Activated T-helper 1 cell treated with anti-CD3 and anti-CD28 coated beads, Interleukin-12 subunit alpha, Interleukin-12 subunit beta, Interleukin-2, Interleukin-4 antibody, amounts not matched to agents 30 ng/mL and 10 ng/mL and 1 ng/mL, durations not matched to agents 14 hours and 24 hours and 36 hours (primary cell): ENCODE results near the gene MBLAC2. TPM values are rescaled to one million over a fixed set of nuclear protein-coding genes. Genes with fewer than 3 reads are reported as not detected.

Source experiments
- DNase-seq: peaks from one replicate; pipeline ENCODE4 v3.0.0; 2021; ENCODE audit warnings: low spot score
- H3K27ac Mint-ChIP-seq: one replicate; pipeline ENCODE4 v1.8.0; 2021; ENCODE audit warnings: mild to moderate bottlenecking, mixed read lengths
- H3K27me3 Mint-ChIP-seq: one replicate; pipeline ENCODE4 v1.8.0; 2022; ENCODE audit warnings: mild to moderate bottlenecking, moderate library complexity, mixed read lengths; ENCODE audit not compliant: insufficient read depth
- H3K36me3 Mint-ChIP-seq: one replicate; pipeline ENCODE4 v1.8.0; 2021; ENCODE audit warnings: low read depth, mixed read lengths
- H3K4me1 Mint-ChIP-seq: one replicate; pipeline ENCODE4 v1.8.0; 2021; ENCODE audit warnings: low read depth, mixed read lengths
- H3K4me3 Mint-ChIP-seq: one replicate; pipeline ENCODE4 v1.8.0; 2021; ENCODE audit warnings: mild to moderate bottlenecking, moderate library complexity, mixed read lengths
- H3K9me3 Mint-ChIP-seq: one replicate; pipeline ENCODE4 v1.8.0; 2021; ENCODE audit warnings: mixed read lengths
- intact Hi-C: fragments of 100-400 bp; cut with micrococcal nuclease; formaldehyde crosslinking; loops from one replicate; pipeline ENCODE4 v1.15.1; 2024
- total RNA-seq: library from RNA; stranded (reverse); gene quantifications from 2 replicates; pipeline ENCODE4 v1.2.3, GENCODE V29; 2022

The MBLAC2 gene
- total RNA-seq, 1 donor from 2014 or later = 5.0 TPM

GRCh38 chr5:90437663-90438062 is 36.9 kb downstream of the MBLAC2 start:
- Mint-ChIP-seq H3K27me3 (peaks cover 15% of the 10 kb centered on the region), H3K27ac (no peak overlapping the region), H3K4me1 (peaks cover 10% of the 10 kb centered on the region), H3K9me3 (no peaks in the 10 kb centered on the region), H3K4me3 (no peak overlapping the region), H3K36me3 (no peaks in the 10 kb centered on the region)
- DNase-seq = no peak
- intact Hi-C loops = no loop called here

- H3K36me3 Mint-ChIP-seq = no peaks in the 10 kb centered on the region
- DNase-seq = peak; percentile 10
- intact Hi-C loops = loop anchor here (5.0 kb wide), 2 partner anchors 167 to 1707 kb away; no protein-coding TSS in a partner anchor
- H3K27ac Mint-ChIP-seq = no peak overlapping the region
- H3K9me3 Mint-ChIP-seq = no peaks in the 10 kb centered on the region
- H3K4me1 Mint-ChIP-seq = no peaks in the 10 kb centered on the region
- H3K4me3 Mint-ChIP-seq = no peak overlapping the region
- H3K27me3 Mint-ChIP-seq = peaks cover 21% of the 10 kb centered on the region
These were observed 40.4 kb downstream of the MBLAC2 start for GRCh38 chr5:90434116-90434714.

- Mint-ChIP-seq H3K9me3 (no peaks in the 10 kb centered on the region), H3K27me3 (peaks cover 15% of the 10 kb centered on the region), H3K4me1 (no peaks in the 10 kb centered on the region), H3K27ac (no peak overlapping the region), H3K4me3 (no peak overlapping the region), H3K36me3 (no peaks in the 10 kb centered on the region)
- DNase-seq = no peak
- intact Hi-C loops = no loop called here
These were observed 50.3 kb downstream of the MBLAC2 start for GRCh38 chr5:90424245-90424644.

GRCh38 chr5:90421136-90421535 is 53.4 kb downstream of the MBLAC2 start:
- intact Hi-C loops = no loop called here
- Mint-ChIP-seq H3K9me3 (no peaks in the 10 kb centered on the region), H3K27ac (no peak overlapping the region), H3K27me3 (peaks cover 24% of the 10 kb centered on the region), H3K36me3 (no peaks in the 10 kb centered on the region), H3K4me1 (no peaks in the 10 kb centered on the region), H3K4me3 (no peak overlapping the region)
- DNase-seq = no peak

GRCh38 chr5:90418214-90418613 is 56.4 kb downstream of the MBLAC2 start:
- no peak for DNase-seq
- intact Hi-C loops = no loop called here
- no peaks in the 10 kb centered on the region for H3K36me3 Mint-ChIP-seq
- H3K27me3 Mint-ChIP-seq = peaks cover 27% of the 10 kb centered on the region
- H3K9me3 Mint-ChIP-seq = no peaks in the 10 kb centered on the region
- H3K4me1 Mint-ChIP-seq = no peaks in the 10 kb centered on the region
- no peak overlapping the region for H3K27ac Mint-ChIP-seq
- H3K4me3 Mint-ChIP-seq = no peak overlapping the region

- Mint-ChIP-seq H3K36me3 (peaks cover under 1% of the 10 kb centered on the region), H3K27me3 (peaks cover 3% of the 10 kb centered on the region), H3K4me3 (no peak overlapping the region), H3K4me1 (peaks cover 21% of the 10 kb centered on the region), H3K9me3 (no peaks in the 10 kb centered on the region), H3K27ac (no peak overlapping the region)
- intact Hi-C loops = loop anchor here (1.0 kb wide), 1 partner anchor 64 kb away; the partner anchor contains the start of genes MBLAC2 and POLR3G
- no peak for DNase-seq
These were observed 64.3 kb downstream of the MBLAC2 start for GRCh38 chr5:90410178-90410762.

- H3K27ac Mint-ChIP-seq = no peak within 1 kb of the TSS
- peak; percentile 86 for DNase-seq
- no peak within 1 kb of the TSS for H3K4me3 Mint-ChIP-seq
- intact Hi-C loops = loop anchor here (1.0 to 5.0 kb wide), 5 partner anchors 30 to 873 kb away; partner anchors contain the start of genes LYSMD3, MBLAC2 and POLR3G
- H3K27me3 Mint-ChIP-seq = peaks cover 3% of the 10 kb centered on the region
- peaks cover 5% of the 10 kb centered on the region for H3K36me3 Mint-ChIP-seq
- H3K9me3 Mint-ChIP-seq = no peaks in the 10 kb centered on the region
- peaks cover 21% of the 10 kb centered on the region for H3K4me1 Mint-ChIP-seq
These were observed 65.0 kb downstream of the MBLAC2 start, which contains the start of gene CETN3 for GRCh38 chr5:90409318-90410177. Gene CETN3, minus strand, starts transcription at chr5:90409756. Its CDS starts 95 bp downstream, at chr5:90409661.

GRCh38 chr5:90408571-90409317 is 65.8 kb downstream of the MBLAC2 start:
- intact Hi-C loops = loop anchor here (1.0 to 5.0 kb wide), 4 partner anchors 31 to 874 kb away; partner anchors contain the start of gene LYSMD3
- no peak overlapping the region for H3K4me3 Mint-ChIP-seq
- H3K4me1 Mint-ChIP-seq = peaks cover 21% of the 10 kb centered on the region
- H3K27me3 Mint-ChIP-seq = peaks cover 2% of the 10 kb centered on the region
- H3K27ac Mint-ChIP-seq = no peak overlapping the region
- DNase-seq = no peak
- H3K36me3 Mint-ChIP-seq = peaks cover 5% of the 10 kb centered on the region
- H3K9me3 Mint-ChIP-seq = no peaks in the 10 kb centered on the region

Other genes starting within 250 kb of the MBLAC2 start
- gene CETN3, start 65.0 kb downstream of the MBLAC2 start, total RNA-seq = 36.2 and 39.8 TPM in 2 replicates
- 18.4 and 22.1 TPM in 2 replicates for gene POLR3G, start 93 bp upstream of the MBLAC2 start, total RNA-seq
- 12.3 and 13.6 TPM in 2 replicates for gene LYSMD3, start 54.8 kb upstream of the MBLAC2 start, total RNA-seq
- gene ADGRV1, start 84.0 kb upstream of the MBLAC2 start, total RNA-seq = 0.05 TPM in 2 replicates